HEK293 (cell line): ENCODE data around the gene SLC22A12.

Source experiments
- CTCF ChIP-seq: fragments of 450-650 bp; formaldehyde crosslinking; IDR thresholded peaks from 2 replicates; pipeline ENCODE4 v1.5.1; 2016; ENCODE audit warnings: missing biosample characterization, missing genetic modification characterization
- GLI2 ChIP-seq: fragments of 450-650 bp; formaldehyde crosslinking; IDR thresholded peaks from 2 replicates; pipeline ENCODE4; 2017; ENCODE audit warnings: missing biosample characterization, missing genetic modification characterization, low read depth, borderline replicate concordance
- KLF16 ChIP-seq: fragments of 450-650 bp; formaldehyde crosslinking; IDR thresholded peaks from 2 replicates; pipeline ENCODE4 v1.5.1; 2017; ENCODE audit warnings: missing biosample characterization, missing genetic modification characterization
- KLF8 ChIP-seq: fragments of 450-650 bp; formaldehyde crosslinking; IDR thresholded peaks from 2 replicates; pipeline ENCODE4 v1.5.1; 2016; ENCODE audit warnings: missing biosample characterization, missing genetic modification characterization
- KLF9 ChIP-seq: fragments of 450-650 bp; formaldehyde crosslinking; IDR thresholded peaks from 2 replicates; pipeline ENCODE4 v1.5.1; 2016; ENCODE audit warnings: missing biosample characterization, missing genetic modification characterization, low read depth
- REST ChIP-seq: fragments of 450-650 bp; formaldehyde crosslinking; IDR thresholded peaks from 2 replicates; pipeline ENCODE4 v1.5.1; 2016; ENCODE audit warnings: missing biosample characterization, missing genetic modification characterization
- YY1 ChIP-seq: fragments of 450-650 bp; formaldehyde crosslinking; IDR thresholded peaks from 2 replicates; pipeline ENCODE4 v1.5.1; 2018; ENCODE audit warnings: missing biosample characterization, missing genetic modification characterization
- ZNF2 ChIP-seq: fragments of 450-650 bp; formaldehyde crosslinking; IDR thresholded peaks from 2 replicates; pipeline ENCODE4 v1.5.1; 2016; ENCODE audit warnings: missing biosample characterization, missing genetic modification characterization
- ZNF221 ChIP-seq: fragments of 450-650 bp; formaldehyde crosslinking; IDR thresholded peaks from 2 replicates; pipeline ENCODE4 v1.5.1; 2017; ENCODE audit warnings: missing biosample characterization, missing genetic modification characterization, borderline replicate concordance
- ZNF529 ChIP-seq: fragments of 450-650 bp; formaldehyde crosslinking; IDR thresholded peaks from 2 replicates; pipeline ENCODE4 v1.5.1; 2017; ENCODE audit warnings: missing genetic modification characterization, missing biosample characterization; ENCODE audit not compliant: insufficient replicate concordance
- ZNF660 ChIP-seq: fragments of 450-650 bp; IDR thresholded peaks from 2 replicates; pipeline ENCODE4 v1.5.1; 2018; ENCODE audit warnings: missing biosample characterization, mild to moderate bottlenecking, missing genetic modification characterization
- ZNF747 ChIP-seq: fragments of 450-650 bp; formaldehyde crosslinking; IDR thresholded peaks from 2 replicates; pipeline ENCODE4 v1.5.1; 2016; ENCODE audit warnings: missing biosample characterization, missing genetic modification characterization
- TF ChIP-seq, protein P1 (sequence below): fragments of 450-650 bp; formaldehyde crosslinking; IDR thresholded peaks from 2 replicates; pipeline ENCODE4 v1.5.1; 2016; ENCODE audit warnings: missing biosample characterization, missing genetic modification characterization

DNA sequence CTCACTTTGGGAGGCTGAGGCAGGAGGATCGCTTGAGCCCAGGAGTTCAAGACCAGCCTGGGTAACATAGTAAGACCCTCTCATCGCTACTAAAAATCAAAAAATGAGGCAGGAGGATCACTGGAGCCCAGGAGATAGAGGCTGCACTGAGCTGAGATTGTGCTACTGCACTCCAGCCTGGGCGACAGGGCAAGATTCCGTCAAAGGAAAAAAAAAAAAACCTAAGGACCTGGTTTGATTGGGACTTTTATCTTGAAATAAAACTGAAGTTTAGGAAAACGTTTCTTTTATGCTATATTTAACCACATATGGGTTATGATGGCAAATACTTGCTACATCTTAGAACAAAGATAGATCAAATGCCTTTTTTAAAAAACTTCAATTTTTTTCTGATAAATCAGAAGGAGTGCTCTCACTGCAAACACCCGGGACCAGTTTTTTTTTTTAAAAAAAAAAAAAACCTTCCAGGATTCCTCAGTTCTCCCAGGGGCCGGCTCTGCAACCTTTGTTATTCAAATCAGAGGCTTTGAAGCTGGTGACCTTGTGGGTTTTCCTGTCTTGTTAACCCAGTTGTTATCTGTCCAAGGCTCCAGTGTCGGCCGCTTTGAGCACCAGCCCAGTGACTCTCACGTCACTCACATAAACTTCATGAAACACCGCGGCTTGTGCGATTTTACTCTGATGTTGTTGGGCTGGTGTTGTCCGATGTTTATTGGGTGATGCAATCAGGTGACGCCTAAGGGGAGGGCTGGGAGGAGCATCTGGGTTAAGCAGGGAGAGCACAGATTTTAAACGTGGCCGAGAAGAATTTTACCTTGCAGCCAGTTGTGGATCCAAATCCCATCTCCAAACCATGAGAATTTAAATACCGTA, 24.7 kb upstream of the SLC22A12 start:
- no peak for TF ChIP-seq ZNF221
- TF ChIP-seq ZNF2 (tag by site-specific recombination), result no peak
- TF ChIP-seq YY1 (tag by site-specific recombination), result no peak
- no peak for TF ChIP-seq REST (tag by site-specific recombination)
- TF ChIP-seq CTCF (tag by site-specific recombination), result no peak
- TF ChIP-seq ZNF747 (tag by site-specific recombination), result no peak
- no peak for TF ChIP-seq ZNF529
- TF ChIP-seq KLF9 (tag by site-specific recombination), result no peak
- TF ChIP-seq ZNF660 (tag by site-specific recombination), result no peak
- peak; percentile 71 for TF ChIP-seq KLF8 (tag by site-specific recombination)
- TF ChIP-seq GLI2, result no peak
- TF ChIP-seq KLF16, result no peak
- TF ChIP-seq, protein P1, sequence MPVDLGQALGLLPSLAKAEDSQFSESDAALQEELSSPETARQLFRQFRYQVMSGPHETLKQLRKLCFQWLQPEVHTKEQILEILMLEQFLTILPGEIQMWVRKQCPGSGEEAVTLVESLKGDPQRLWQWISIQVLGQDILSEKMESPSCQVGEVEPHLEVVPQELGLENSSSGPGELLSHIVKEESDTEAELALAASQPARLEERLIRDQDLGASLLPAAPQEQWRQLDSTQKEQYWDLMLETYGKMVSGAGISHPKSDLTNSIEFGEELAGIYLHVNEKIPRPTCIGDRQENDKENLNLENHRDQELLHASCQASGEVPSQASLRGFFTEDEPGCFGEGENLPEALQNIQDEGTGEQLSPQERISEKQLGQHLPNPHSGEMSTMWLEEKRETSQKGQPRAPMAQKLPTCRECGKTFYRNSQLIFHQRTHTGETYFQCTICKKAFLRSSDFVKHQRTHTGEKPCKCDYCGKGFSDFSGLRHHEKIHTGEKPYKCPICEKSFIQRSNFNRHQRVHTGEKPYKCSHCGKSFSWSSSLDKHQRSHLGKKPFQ, result no peak
